ENCODE results near the gene C19orf47.

The C19orf47 gene

DNA sequence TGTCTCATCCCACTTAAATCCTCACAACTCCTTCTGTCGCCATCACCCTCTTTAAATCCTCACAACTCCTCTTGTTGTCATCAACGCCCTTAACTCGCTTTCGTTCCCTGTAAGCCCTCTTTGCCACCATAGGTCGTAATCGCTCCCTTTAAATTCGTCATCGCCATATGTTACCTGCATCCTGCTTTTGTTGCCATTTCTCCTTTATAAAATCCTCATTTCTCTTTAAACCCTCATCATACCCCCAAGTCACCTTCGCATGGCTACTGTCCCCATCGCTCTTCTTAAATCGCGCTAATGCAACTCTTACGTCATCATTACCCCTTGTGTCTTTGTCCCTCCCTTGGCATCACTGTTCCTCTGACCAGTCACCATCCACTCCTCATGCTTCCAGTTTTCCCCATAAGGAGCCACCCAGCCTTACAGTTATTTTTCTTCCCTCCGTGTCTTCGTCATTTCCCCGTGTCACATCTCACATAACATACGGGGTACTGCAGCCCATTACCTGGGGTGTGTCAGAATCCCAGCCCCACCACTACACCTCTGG, 837 bp upstream of the C19orf47 start:
- TF ChIP-seq, protein P1, sequence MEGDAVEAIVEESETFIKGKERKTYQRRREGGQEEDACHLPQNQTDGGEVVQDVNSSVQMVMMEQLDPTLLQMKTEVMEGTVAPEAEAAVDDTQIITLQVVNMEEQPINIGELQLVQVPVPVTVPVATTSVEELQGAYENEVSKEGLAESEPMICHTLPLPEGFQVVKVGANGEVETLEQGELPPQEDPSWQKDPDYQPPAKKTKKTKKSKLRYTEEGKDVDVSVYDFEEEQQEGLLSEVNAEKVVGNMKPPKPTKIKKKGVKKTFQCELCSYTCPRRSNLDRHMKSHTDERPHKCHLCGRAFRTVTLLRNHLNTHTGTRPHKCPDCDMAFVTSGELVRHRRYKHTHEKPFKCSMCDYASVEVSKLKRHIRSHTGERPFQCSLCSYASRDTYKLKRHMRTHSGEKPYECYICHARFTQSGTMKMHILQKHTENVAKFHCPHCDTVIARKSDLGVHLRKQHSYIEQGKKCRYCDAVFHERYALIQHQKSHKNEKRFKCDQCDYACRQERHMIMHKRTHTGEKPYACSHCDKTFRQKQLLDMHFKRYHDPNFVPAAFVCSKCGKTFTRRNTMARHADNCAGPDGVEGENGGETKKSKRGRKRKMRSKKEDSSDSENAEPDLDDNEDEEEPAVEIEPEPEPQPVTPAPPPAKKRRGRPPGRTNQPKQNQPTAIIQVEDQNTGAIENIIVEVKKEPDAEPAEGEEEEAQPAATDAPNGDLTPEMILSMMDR (IDR thresholded peaks at IDR 0.05; ENCODE audit: borderline replicate concordance, control extremely low read depth, extremely low read depth, insufficient read depth, missing control alignments): no peak
- in situ Hi-C loops (cut with MboI; ENCODE audit: low sequenced_read_pairs, unreplicated experiment): no loop called here
- DNase-seq (ENCODE audit: low spot score): no peak

DNA sequence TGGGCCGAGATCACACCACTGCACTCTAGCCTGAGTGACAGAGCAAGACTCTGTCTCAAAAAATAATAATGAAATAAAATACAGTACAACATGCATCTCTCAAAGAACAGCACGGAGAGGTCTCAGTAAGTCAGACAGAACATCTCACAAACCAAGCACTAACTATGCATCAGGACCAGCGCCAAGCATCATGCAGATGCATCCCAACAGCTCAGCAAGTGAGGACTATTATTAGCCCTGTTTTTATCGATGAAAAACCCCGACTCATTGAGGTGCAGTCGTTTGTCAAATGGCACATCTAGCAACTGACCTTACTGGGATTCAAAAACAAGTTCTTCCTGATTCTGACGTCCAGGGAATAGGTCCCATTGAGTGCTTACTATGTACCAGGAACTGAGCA, 3.8 kb downstream of the C19orf47 start:
- TF ChIP-seq, protein P1 (IDR thresholded peaks at IDR 0.05; ENCODE audit: borderline replicate concordance, control extremely low read depth, extremely low read depth, insufficient read depth, missing control alignments): no peak
- in situ Hi-C loops (cut with MboI; ENCODE audit: low sequenced_read_pairs, unreplicated experiment): no loop called here

DNA sequence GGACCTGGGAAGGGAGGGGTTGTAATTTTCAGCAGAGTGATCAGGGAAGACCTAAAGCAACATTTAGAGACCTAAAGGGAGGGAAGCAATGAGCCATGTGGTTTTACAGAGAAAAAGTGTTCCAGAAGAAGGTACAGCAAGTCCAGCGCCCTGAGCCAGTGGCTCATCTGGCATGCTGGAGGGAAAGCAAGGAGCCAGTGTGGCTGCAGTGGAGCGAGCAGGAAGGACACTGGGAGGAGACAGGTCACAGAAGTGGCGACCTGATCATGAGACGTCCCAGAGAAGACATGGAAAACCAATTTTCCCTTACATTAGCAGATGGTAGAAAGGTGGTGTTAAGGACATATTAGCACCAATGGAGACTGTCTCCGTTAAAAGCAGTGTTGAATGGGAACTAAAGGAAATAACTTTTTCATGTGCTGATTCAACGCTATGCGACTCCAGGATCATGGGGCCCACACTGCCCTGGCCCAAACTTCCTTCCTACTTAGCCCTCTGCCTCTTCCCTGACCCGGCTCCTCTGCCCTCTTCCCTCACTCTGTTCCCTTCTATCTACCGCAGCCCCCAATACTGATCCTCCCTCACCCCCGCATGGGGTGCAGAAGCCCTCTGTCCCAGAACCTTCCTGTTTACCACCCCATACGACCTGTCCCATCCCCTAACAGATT, 5.4 kb downstream of the C19orf47 start:
- no peak for DNase-seq (ENCODE audit: low spot score)
- in situ Hi-C loops (cut with MboI; ENCODE audit: low sequenced_read_pairs, unreplicated experiment): no loop called here
- TF ChIP-seq, protein P1 (IDR thresholded peaks at IDR 0.05; ENCODE audit: borderline replicate concordance, control extremely low read depth, extremely low read depth, insufficient read depth, missing control alignments): no peak

More for the DNA sequence above, 3.8 kb downstream of the C19orf47 start:
- no peak for DNase-seq (ENCODE audit: low spot score)

DNA sequence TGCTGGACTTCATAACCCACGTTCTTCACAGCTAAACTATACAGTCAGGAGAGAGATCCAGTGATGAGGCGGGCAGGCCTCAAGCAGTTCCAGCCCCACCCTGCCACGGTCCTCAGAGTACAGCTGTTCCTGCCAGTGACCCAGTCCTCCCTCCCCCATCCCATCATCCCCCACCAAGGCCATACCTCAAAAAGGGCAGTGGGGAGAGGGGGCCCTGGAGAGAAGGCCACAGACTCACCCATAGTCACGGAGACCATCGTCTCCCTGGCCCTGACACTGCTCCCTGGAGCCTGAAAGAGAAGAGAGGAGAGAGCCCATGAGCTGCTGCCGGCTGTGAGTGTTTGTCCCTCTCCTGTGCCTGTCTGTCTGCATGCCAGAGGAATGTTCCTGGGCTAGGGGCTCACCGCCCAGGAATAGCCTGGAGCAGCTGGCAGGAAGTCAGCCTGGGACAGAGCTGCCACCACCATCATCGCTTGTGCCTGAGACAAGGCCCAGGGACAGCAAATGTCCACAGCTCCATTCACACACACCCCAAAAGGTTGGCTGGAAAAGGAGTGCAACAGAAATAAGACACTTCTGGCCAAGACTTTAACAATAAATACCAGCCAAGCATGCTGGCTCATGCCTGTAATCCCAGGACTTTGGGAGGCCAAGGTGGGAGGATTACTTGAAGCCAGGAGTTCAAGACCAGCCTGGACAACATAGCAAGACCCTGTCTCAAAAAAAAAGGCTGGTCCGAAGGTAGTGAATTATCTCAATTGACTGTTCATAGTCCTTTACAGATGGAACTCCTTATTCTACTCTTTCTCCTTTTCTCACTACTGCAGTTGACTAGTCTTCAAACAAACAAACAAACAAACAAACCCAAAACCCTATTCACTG, 6.4 kb downstream of the C19orf47 start:
- in situ Hi-C loops (cut with MboI; ENCODE audit: low sequenced_read_pairs, unreplicated experiment): no loop called here
- TF ChIP-seq, protein P1 (IDR thresholded peaks at IDR 0.05; ENCODE audit: borderline replicate concordance, control extremely low read depth, extremely low read depth, insufficient read depth, missing control alignments): no peak
- no peak for DNase-seq (ENCODE audit: low spot score)

DNA sequence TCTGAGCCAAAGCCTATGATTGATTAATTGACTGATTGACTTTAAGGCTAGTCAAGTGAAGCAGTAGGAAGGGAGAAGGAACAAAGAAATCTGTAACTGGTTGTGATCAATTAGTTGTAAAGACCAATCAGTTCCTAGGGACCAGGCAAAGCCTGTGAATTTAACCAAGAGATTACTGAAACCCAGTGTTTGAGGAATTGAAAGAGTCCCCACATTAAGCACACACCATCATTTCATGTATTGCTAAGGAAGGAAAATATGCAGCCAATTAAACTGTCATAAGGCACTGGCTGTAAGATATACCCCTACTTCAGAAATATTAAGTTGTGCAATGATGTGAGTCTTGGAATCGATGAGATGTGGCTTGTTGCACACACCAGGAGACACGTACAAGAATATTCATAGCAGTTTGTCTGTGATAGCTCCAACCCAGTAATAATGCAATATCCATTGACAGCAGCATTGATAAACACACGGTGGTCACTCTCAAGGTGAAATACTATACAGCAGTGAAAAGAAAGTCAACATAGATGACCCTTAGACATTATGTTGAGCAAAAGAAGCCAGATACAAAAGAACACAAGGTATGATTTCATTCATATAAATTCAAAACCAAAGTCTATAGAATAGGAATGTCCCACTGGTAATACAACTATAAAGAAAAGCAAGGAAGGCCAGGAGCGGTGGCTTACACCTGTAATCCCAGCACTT, 9.0 kb downstream of the C19orf47 start:
- DNase-seq (ENCODE audit: low spot score): no peak
- in situ Hi-C loops (cut with MboI; ENCODE audit: low sequenced_read_pairs, unreplicated experiment): no loop called here
- TF ChIP-seq, protein P1 (IDR thresholded peaks at IDR 0.05; ENCODE audit: borderline replicate concordance, control extremely low read depth, extremely low read depth, insufficient read depth, missing control alignments): no peak

DNA sequence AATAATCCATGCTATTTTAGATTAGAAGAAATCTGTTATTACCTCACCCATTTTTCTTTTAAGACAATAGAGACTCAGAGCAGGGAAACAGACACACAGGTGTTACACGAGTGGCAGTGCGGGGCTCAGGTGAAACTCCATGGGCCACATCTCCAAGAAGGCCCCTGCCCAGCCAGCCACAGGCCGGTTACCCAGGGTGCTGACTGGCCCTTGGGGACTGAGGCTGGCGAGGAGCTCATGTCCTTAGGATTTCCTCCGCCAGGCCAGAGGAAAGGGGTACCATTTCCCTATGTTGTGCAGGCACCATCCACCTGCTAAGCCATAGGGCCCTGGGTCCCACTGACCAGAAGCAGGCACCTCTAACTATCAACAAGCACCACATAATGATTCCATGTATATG, 10.6 kb downstream of the C19orf47 start:
- DNase-seq (ENCODE audit: low spot score): no peak
- in situ Hi-C loops (cut with MboI; ENCODE audit: low sequenced_read_pairs, unreplicated experiment): no loop called here
- TF ChIP-seq, protein P1 (IDR thresholded peaks at IDR 0.05; ENCODE audit: borderline replicate concordance, control extremely low read depth, extremely low read depth, insufficient read depth, missing control alignments): no peak
